ENCODE measurements around the gene SIAH1.
"Not testable (repeated sequence)": the region's sequence is repeated elsewhere in the genome, so short reads cannot be mapped to it uniquely, and the experiment has no call there.

Gene SIAH1

GRCh38 chr16:48365025-48365600, 20.1 kb downstream of the SIAH1 start:
- no peak for DNase-seq

- DNase-seq: no peak
Observed at GRCh38 chr16:48361540-48362144, 23.6 kb downstream of the SIAH1 start.

GRCh38 chr16:48361012-48361411, 24.2 kb downstream of the SIAH1 start:
- DNase-seq: no peak

GRCh38 chr16:48359983-48360382, 25.2 kb downstream of the SIAH1 start:
- no peak for DNase-seq

GRCh38 chr16:48358419-48358818, 26.8 kb downstream of the SIAH1 start:
- no peak for DNase-seq

- DNase-seq: no peak
Observed at GRCh38 chr16:48356633-48357376, 28.4 kb downstream of the SIAH1 start.

GRCh38 chr16:48354877-48355855, 30.0 kb downstream of the SIAH1 start:
- DNase-seq: no peak

GRCh38 chr16:48354385-48354784, 30.8 kb downstream of the SIAH1 start:
- not testable (repeated sequence) for DNase-seq

- DNase-seq: peak; percentile 30
Observed at GRCh38 chr16:48353565-48354163, 31.5 kb downstream of the SIAH1 start.

GRCh38 chr16:48352648-48353390, 32.4 kb downstream of the SIAH1 start:
- DNase-seq: no peak

GRCh38 chr16:48350736-48351135, 34.5 kb downstream of the SIAH1 start:
- no peak for DNase-seq

- DNase-seq: no peak
Observed at GRCh38 chr16:48347980-48348379, 37.2 kb downstream of the SIAH1 start.

GRCh38 chr16:48347191-48347865, 37.9 kb downstream of the SIAH1 start:
- no peak for DNase-seq

GRCh38 chr16:48342591-48342990, 42.6 kb downstream of the SIAH1 start:
- no peak for DNase-seq

GRCh38 chr16:48340054-48340453, 45.2 kb downstream of the SIAH1 start:
- no peak for DNase-seq

- DNase-seq: no peak
Observed at GRCh38 chr16:48335961-48336360, 49.3 kb downstream of the SIAH1 start.

- no peak for DNase-seq
Observed at GRCh38 chr16:48334325-48334724, 50.9 kb downstream of the SIAH1 start.

- DNase-seq: no peak
Observed at GRCh38 chr16:48332978-48333377, 52.2 kb downstream of the SIAH1 start.

- DNase-seq: no peak
Observed at GRCh38 chr16:48330841-48331192, 54.4 kb downstream of the SIAH1 start.

- no peak for DNase-seq
Observed at GRCh38 chr16:48330189-48330840, 54.9 kb downstream of the SIAH1 start.

GRCh38 chr16:48329138-48329537, 56.1 kb downstream of the SIAH1 start:
- no peak for DNase-seq
